ENCODE results near the gene OTUD3.
"Not testable (repeated sequence)": the region's sequence is repeated elsewhere in the genome, so short reads cannot be mapped to it uniquely, and the experiment has no call there.

OTUD3 gene

GRCh38 chr1:19882111-19883071 lies at the start of gene OTUD3:
Gene OTUD3, plus strand, starts transcription at chr1:19882395. Its CDS starts 119 bp downstream, at chr1:19882514.
- DNase-seq, result peak; percentile 98

- no peak for DNase-seq
Measured at GRCh38 chr1:19835578-19835977, 46.6 kb upstream of the OTUD3 start.

DNA sequence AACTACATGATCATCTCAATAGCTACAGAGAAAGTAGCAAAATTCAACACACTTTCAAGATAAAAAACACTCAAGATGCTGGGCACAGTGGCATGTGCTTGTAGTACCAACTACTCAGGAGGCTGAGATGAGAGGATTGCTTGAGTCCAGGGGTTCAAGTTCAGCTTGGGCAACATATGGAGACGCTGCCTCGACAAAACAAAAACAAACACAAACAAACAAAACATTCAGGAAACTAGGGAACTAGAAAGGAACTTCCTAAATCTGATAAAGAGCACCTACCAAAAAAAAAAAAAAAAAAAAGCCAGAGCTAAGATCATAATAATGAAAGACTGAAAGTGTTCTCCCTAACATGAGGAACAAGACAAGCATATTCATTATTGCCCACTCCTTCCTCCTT lies 44.3 kb upstream of the OTUD3 start:
- DNase-seq, result no peak

DNA sequence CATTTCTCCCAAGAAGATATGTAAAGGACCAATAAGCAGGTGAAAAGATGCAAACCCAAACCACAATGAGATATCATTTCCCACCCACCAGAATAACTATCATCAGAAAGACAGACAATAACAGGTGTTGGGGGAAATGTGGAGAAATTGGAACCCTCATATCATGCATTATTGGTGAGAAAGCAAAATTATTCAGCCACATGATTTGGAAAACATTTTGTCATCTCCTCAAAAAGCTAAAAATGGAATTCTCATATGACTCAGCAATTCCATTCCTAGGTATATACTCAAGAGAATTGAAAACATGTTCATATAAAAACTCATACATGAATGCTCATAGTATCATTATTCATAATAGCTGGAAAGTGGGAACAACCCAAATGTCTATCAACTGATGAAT lies 42.0 kb upstream of the OTUD3 start:
- no peak for DNase-seq

- no peak for DNase-seq
Measured at GRCh38 chr1:19844731-19845495, 37.3 kb upstream of the OTUD3 start.

DNA sequence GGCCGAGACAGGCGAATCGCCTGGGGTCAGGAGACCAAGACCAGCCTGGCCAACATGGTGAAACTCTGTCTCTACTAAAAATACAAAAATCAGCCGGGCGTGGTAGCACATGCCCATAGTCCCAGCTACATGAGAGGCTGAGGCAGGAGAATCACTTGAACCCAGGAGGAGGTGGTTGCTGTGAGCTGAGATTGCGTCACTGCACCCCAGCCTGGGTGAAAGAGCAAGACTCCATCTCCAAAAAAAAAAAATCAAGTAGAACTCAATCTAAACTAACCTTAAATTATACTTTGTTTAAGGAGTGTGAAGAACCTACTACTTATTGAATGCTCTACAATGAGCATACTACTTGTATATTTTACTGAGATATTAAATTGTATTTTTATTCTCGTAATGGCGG lies 36.6 kb upstream of the OTUD3 start:
- DNase-seq, result no peak

DNA sequence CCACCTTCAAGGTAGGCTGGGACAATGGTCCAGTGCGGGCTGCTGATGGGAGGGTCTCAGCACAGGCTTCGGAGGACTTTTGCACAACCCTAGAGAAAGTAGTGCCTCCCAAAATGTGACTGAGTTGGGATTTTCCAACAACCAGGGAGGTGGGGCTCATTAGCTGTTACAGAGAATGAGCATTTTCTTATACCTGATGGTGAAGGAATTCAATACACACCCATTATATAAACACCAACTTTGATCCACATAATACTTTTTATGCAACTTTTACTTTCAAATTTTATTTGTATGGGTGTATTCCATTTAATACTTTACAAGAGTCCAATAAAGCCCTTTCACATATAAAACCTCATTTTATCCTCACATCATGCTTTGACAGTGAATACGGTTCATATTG lies 35.9 kb upstream of the OTUD3 start:
- no peak for DNase-seq

- not testable (repeated sequence) for DNase-seq
Measured at GRCh38 chr1:19847334-19847733, 34.9 kb upstream of the OTUD3 start.

- not testable (repeated sequence) for DNase-seq
Measured at GRCh38 chr1:19849307-19849706, 32.9 kb upstream of the OTUD3 start.

- DNase-seq, result no peak
Measured at GRCh38 chr1:19850214-19850613, 32.0 kb upstream of the OTUD3 start.

DNA sequence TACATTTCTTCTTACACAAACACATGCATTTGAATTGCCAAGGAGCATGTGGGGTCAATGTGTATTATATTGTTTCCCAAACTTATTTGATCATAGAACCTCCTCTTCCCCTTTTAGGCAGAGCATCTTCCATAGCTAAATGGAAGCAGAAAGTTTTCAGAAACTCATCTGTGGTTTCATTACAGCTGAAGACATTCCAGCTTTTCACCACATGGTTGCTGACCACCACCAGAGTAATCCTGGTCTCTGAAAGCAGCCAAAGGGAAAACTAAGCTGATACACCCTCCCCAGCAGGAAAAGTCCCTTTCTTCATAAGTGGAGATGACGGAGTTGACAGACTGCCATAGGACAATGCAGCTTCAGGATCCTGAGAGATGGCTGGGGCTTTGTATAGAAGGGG lies 30.2 kb upstream of the OTUD3 start:
- no peak for DNase-seq

- DNase-seq, result no peak
Measured at GRCh38 chr1:19854866-19855265, 27.3 kb upstream of the OTUD3 start.

- no peak for DNase-seq
Measured at GRCh38 chr1:19858893-19859292, 23.3 kb upstream of the OTUD3 start.

DNA sequence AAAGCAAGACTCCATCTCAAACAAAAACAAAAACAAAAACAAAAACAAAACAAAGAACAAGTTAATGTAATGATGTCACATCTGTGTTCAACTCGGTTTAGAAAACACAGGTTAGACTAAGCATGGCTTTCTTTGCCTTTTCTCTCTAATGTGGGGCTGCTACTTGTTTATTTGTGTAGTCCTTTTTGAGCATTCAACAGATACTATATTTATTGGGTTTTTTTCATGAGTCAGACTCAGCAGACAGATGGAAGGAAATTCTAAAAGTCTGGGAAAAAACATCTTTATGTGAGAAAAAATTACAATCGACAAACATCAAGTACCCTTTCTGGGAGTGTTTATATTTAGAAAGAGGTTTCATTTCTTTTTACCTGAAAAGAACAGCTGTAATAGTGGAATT lies 22.3 kb upstream of the OTUD3 start:
- DNase-seq, result no peak

GRCh38 chr1:19860418-19860817 lies 21.8 kb upstream of the OTUD3 start:
- no peak for DNase-seq

DNA sequence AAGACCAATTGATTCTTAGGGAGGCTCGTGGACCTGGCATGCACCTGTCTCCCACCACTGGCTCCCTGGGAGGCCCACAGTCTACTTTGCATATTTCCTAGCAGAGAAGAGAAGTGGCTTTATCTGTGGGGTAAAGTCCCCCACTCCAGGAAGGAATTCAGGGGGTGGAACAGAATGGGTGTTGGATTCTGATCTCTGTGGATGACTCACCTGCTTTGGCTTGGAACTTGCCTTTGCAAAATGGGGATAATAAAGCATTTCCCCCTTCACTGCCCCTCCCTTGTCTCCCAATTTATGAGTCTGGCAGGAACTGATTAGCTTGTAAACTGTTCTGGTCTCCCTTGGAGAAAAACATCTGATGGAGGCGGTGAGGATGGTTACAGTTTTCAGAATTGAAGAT lies 21.2 kb upstream of the OTUD3 start:
- DNase-seq, result no peak

GRCh38 chr1:19861842-19862530 lies 20.2 kb upstream of the OTUD3 start:
- DNase-seq, result no peak

- no peak for DNase-seq
Measured at GRCh38 chr1:19862944-19863343, 19.3 kb upstream of the OTUD3 start.

- DNase-seq, result no peak
Measured at GRCh38 chr1:19864570-19865160, 17.5 kb upstream of the OTUD3 start.

DNA sequence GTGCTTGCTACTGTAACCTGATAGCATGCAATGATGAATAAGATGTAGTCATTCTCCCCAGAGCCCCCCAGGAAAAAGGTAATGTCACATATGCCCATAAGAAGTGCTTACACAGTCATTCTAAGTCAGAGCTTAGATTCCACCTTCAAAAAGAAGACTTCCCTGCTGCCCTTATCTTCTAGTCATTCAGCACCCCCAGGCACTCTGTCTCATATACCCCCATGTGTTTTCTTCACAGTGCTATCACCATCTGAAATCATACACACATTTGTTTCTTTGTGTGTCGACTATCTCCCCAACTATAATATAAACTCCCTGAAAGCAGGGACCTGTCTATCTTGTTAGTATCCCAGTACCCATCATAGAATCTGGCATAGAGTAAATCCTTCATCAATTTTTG lies 16.2 kb upstream of the OTUD3 start:
- no peak for DNase-seq

- DNase-seq, result no peak
Measured at GRCh38 chr1:19866758-19867157, 15.4 kb upstream of the OTUD3 start.

DNA sequence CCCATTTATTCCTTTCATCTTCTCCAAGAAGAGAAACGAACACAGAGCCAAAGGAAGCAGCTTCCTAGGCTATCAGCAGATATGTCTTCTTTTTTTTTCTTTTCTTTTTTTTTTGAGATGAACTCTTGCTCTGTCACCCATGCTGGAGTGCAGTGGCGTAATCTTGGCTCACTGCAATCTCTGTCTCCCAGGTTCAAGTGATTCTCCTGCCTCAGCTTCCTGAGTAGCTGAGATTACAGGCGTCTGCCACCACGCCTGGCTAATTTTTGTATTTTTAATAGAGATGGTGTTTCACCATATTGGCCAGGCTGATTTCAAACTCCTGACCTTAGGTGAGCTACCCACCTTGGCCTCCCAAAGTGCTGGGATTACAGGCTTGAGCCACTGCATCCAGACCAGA lies 13.6 kb upstream of the OTUD3 start:
- not testable (repeated sequence) for DNase-seq

DNA sequence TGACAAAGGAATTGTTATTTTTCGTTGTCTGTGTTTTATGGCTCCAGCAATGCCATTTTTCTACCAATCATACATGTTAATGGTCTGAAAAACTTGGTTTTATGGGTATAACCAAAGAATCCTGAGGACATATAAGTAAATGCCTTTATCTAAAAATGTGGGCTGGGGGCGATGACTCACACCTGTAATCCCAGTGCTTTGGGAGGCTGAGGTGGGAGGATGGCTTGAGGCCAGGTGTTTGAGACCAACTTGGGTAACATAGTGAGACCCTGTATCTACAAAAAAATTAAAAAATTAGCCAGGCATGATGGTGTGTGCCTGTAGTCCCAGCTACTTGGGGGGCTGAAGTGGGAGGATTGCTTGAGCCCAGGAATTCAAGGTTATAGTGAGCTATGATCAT lies 12.7 kb upstream of the OTUD3 start:
- DNase-seq, result not testable (repeated sequence)

Measured in NCI-H1105 (cell line).